Endothelial cell of umbilical vein (primary cell): ENCODE measurements around the gene ARGFX. TPM values are rescaled to one million over a fixed set of nuclear protein-coding genes. Genes with fewer than 3 reads are reported as not detected.

Experiments
- BruUV-seq: library from RNA; stranded (reverse); fragments of 400-500 nt; replicated peaks from 2 replicates; lab custom pipeline; 2021; lab: Mats Ljungman, UMichigan
- CTCF ChIA-PET: fragments of 300-600, 350-600 bp; sonication (Branson Sonifier 250); formaldehyde crosslinking; loops from one replicate; lab custom pipeline; 2021; ENCODE audit warnings: antibody characterized with exemption, inconsistent platforms; lab: Charles Lee
- POLR2A ChIA-PET: fragments of 300-600, 350-600 bp; sonication (Branson Sonifier 250); formaldehyde crosslinking; loops from one replicate; lab custom pipeline; 2021; ENCODE audit warnings: antibody characterized with exemption, inconsistent platforms; lab: Charles Lee
- DNase-seq: peaks from one replicate; pipeline ENCODE4 v3.0.0-alpha.2; 2011; ENCODE audit warnings: low read depth, low spot score
- FAIRE-seq: peaks from 2 replicates; lab custom pipeline; 2011; peaks lifted over from hg19 to GRCh38; lab: Jason Lieb, UNC
- H2AFZ ChIP-seq: 2 replicates; pipeline ENCODE4 v1.6.0; 2012; ENCODE audit warnings: low read depth, low read length, control low read depth, inconsistent platforms
- H3K27ac ChIP-seq: 2 replicates; pipeline ENCODE4 v1.5.1; 2011; ENCODE audit warnings: low read depth, mild to moderate bottlenecking, control low read depth, low read length, moderate library complexity; ENCODE audit not compliant: insufficient read depth
- H3K27me3 ChIP-seq, 2 experiments: 2 replicates each; pipeline versions ENCODE4 v1.6.0 to v1.6.1; 2011; ENCODE audit warnings: low read length in 2 of 2, mixed read lengths in 1 of 2; ENCODE audit not compliant: control insufficient read depth in 2 of 2, insufficient read depth in 2 of 2
- H3K36me3 ChIP-seq, 2 experiments: 2 replicates in 1 of 2; 3 replicates in 1 of 2; pipeline ENCODE4 v1.5.1; 2011; ENCODE audit warnings: low read length in 2 of 2, mild to moderate bottlenecking in 1 of 2, moderate library complexity in 1 of 2; ENCODE audit not compliant: control insufficient read depth in 2 of 2, insufficient read depth in 2 of 2; ENCODE audit errors: extremely low read depth in 1 of 2
- H3K4me1 ChIP-seq: 3 replicates; pipeline ENCODE4 v1.5.1; 2011; ENCODE audit warnings: mild to moderate bottlenecking, low read length; ENCODE audit not compliant: control insufficient read depth, insufficient read depth; ENCODE audit errors: extremely low read depth
- H3K4me2 ChIP-seq: 2 replicates; pipeline ENCODE4 v1.6.1; 2011; ENCODE audit warnings: low read length, control low read depth, mixed read lengths; ENCODE audit not compliant: insufficient read depth
- H3K4me3 ChIP-seq, 3 experiments: fragments of 200-600 bp in 1 of 3; sonication (generic), shearing (Covaris generic) in 1 of 3; replicated peaks in 1 of 3; 2 replicates each; pipeline ENCODE4 v1.5.1; 2011 to 2016; ENCODE audit warnings: control low read depth in 3 of 3, low read length in 3 of 3, mild to moderate bottlenecking in 2 of 3, inconsistent platforms in 1 of 3, low read depth in 1 of 3, moderate library complexity in 1 of 3; ENCODE audit not compliant: insufficient read depth in 1 of 3
- H3K79me2 ChIP-seq: 2 replicates; pipeline ENCODE4 v1.6.0; 2012; ENCODE audit warnings: low read length, inconsistent platforms; ENCODE audit not compliant: control insufficient read depth, insufficient read depth
- H3K9ac ChIP-seq: replicated peaks from 2 replicates; pipeline ENCODE3; 2011; ENCODE audit warnings: low read length, control low read depth; ENCODE audit not compliant: insufficient read depth; ENCODE audit errors: extremely low read depth
- H3K9me1 ChIP-seq: replicated peaks from 3 replicates; pipeline ENCODE4 v1.6.0; 2011; ENCODE audit warnings: mild to moderate bottlenecking, low read length; ENCODE audit not compliant: control insufficient read depth, insufficient read depth; ENCODE audit errors: extremely low read depth
- H3K9me3 ChIP-seq: replicated peaks from 2 replicates; pipeline ENCODE4 v1.5.1; 2012; ENCODE audit warnings: low read length, inconsistent platforms; ENCODE audit not compliant: control insufficient read depth, insufficient read depth
- H4K20me1 ChIP-seq: replicated peaks from 2 replicates; pipeline ENCODE3; 2011; ENCODE audit warnings: mild to moderate bottlenecking, low read length; ENCODE audit not compliant: control insufficient read depth, insufficient read depth; ENCODE audit errors: extremely low read depth
- CTCF ChIP-seq, 2 donors: IDR thresholded peaks; 1 replicate in 1 of 2; 2 replicates in 1 of 2; pipeline ENCODE4 v1.5.1; 2011; ENCODE audit warnings: low read length in 2 of 2, mild to moderate bottlenecking in 2 of 2, moderate library complexity in 2 of 2, control low read depth in 1 of 2, inconsistent platforms in 1 of 2, low read depth in 1 of 2; ENCODE audit not compliant: insufficient read depth in 1 of 2; ENCODE audit errors: extremely low read depth in 1 of 2
- EZH2 ChIP-seq: IDR thresholded peaks from 2 replicates; pipeline ENCODE4 v1.6.1; 2012; ENCODE audit warnings: borderline replicate concordance, low read depth, mild to moderate bottlenecking, moderate library complexity, low read length, inconsistent platforms; ENCODE audit not compliant: severe bottlenecking
- FOS ChIP-seq: IDR thresholded peaks from 2 replicates; pipeline ENCODE4 v1.6.1; 2011; ENCODE audit warnings: mild to moderate bottlenecking, low read length, moderate library complexity, borderline replicate concordance; ENCODE audit not compliant: insufficient read depth
- GATA2 ChIP-seq: IDR thresholded peaks from 2 replicates; pipeline ENCODE4 v1.7.0; 2011; ENCODE audit warnings: low read depth, mild to moderate bottlenecking, moderate library complexity, mixed read lengths, low read length; ENCODE audit not compliant: insufficient read length, insufficient read depth
- JUN ChIP-seq: IDR thresholded peaks from 2 replicates; pipeline ENCODE4 v1.6.1; 2011; ENCODE audit warnings: borderline replicate concordance, low read depth; ENCODE audit not compliant: insufficient read length, insufficient read depth
- MAX ChIP-seq: IDR thresholded peaks from 2 replicates; pipeline ENCODE4 v1.6.1; 2011; ENCODE audit not compliant: insufficient read depth, insufficient read length
- MYC ChIP-seq: IDR thresholded peaks from one replicate; pipeline ENCODE4 v1.6.1; 2011; ENCODE audit warnings: mild to moderate bottlenecking, low read depth, low read length
- POLR2A ChIP-seq: IDR thresholded peaks from 2 replicates; pipeline ENCODE4 v1.6.1; 2012; ENCODE audit warnings: low read depth, mild to moderate bottlenecking, control low read depth, low read length
- POLR2AphosphoS5 ChIP-seq: IDR thresholded peaks from 2 replicates; pipeline ENCODE4 v1.6.1; 2012; ENCODE audit warnings: low read depth, mild to moderate bottlenecking, control low read depth, low read length, moderate library complexity; ENCODE audit not compliant: insufficient read depth
- dilution Hi-C: fragments of 300-500 bp; cut with MboI; formaldehyde crosslinking; loops from one replicate; pipeline ENCODE4 v1.15.0; 2019; ENCODE audit warnings: low sequenced_read_pairs; ENCODE audit not compliant: extremely low pct_ligation_motif_present
- intact Hi-C: fragments of 100-400 bp; cut with micrococcal nuclease; formaldehyde crosslinking; loops from one replicate; pipeline ENCODE4 v1.10.0; 2022
- polyA plus RNA-seq, 4 experiments: library from polyadenylated mRNA; depleted of rRNA in 3 of 4; stranded (reverse) in 3 of 4; unstranded in 1 of 4; fragments of >200 nt; gene quantifications; 2 replicates each; pipeline versions ENCODE4 v1.2.1 to v1.2.3, GENCODE V29; 2011 to 2012; ENCODE audit warnings: missing spikeins in 1 of 4
- total RNA-seq: library from RNA; stranded (reverse); gene quantifications from 2 replicates; pipeline ENCODE4 v1.2.3, GENCODE V29; 2021

ARGFX gene
- total and polyA plus RNA-seq, 2 donors (not counting 3 experiments of a cell fraction or from before 2014, with no cell fraction given), result not detected

- BruUV-seq, result no TSS peak
- Histone ChIP-seq H2AFZ (no peak overlapping the region), H4K20me1 (no peaks in the 10 kb centered on the region), H3K9me3 (no peaks in the 10 kb centered on the region), H3K27ac (no peak overlapping the region), H3K4me2 (no peak overlapping the region), H3K27me3 (no peaks in the 10 kb centered on the region), H3K4me3 (no peak overlapping the region), H3K9ac (no peak overlapping the region), H3K36me3 (peaks cover 0 to 4% of the 10 kb centered on the region in 2 experiments), H3K79me2 (peaks cover 30% of the 10 kb centered on the region), H3K9me1 (no peaks in the 10 kb centered on the region), H3K4me1 (peaks cover 12% of the 10 kb centered on the region)
- TF ChIP-seq POLR2AphosphoS5 (no peak), GATA2 (no peak), POLR2A (no peak), MAX (no peak), CTCF (IDR thresholded peaks at IDR 0.05; ENCODE audit: extremely low read depth in 1 of 2, insufficient read depth in 1 of 2, low read depth in 1 of 2, low read length in 2 of 2) (no peak), JUN (no peak), FOS (no peak), MYC (no peak), EZH2 (no peak)
- intact Hi-C loops, result loop anchor here (10.0 kb wide), 1 partner anchor 1712 kb away; no protein-coding TSS in a partner anchor
- FAIRE-seq (no peak), DNase-seq (no peak)
- CTCF ChIA-PET, result no interaction called here
- dilution Hi-C loops, result no loop called here
- POLR2A ChIA-PET, result no interaction called here
These were observed 24.8 kb upstream of the ARGFX start for GRCh38 chr3:121542924-121543323.
